Measurements from ENCODE around the gene CDH18.

DNA sequence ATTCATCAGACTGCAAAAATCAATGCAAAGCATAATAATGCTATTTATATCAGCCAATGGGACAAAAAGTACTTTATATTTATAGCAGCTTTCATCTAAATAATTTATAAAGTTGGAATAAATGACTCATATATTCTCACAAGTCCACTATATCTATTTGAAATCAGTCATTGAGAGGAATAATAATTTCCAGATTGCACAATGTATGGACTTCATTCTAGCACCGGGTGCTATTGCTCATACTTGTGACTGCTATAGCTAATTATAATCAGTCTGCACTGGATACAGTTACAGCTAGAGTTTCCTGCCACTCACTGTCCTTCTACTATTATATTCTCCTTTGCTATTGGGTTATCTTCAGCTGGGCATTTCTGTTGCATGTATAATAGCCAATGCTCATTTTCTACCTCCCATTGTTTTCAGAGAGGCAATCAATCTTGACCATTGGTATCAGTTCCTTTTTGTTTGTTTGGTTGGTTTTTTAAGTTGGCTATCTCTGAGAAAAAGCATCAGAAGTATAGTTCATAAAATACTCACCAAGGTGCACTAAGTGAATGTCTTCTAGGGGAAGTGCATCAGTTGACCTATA, 1.9 kb downstream of the CDH18 start:
- TF ChIP-seq CTCF (IDR thresholded peaks at IDR 0.05) (no peak), POLR2A (IDR thresholded peaks at IDR 0.05) (no peak)

Data from uterus (tissue), 2 donors.